Forelimb muscle (tissue), 1 donor: ENCODE data around the gene ZNF90. TPM values are rescaled to one million over a fixed set of nuclear protein-coding genes. Genes with fewer than 3 reads are reported as not detected.
"Not testable (repeated sequence)": the region's sequence is repeated elsewhere in the genome, so short reads cannot be mapped to it uniquely, and the experiment has no call there.

Source experiments
- DNase-seq: peaks from one replicate; pipeline ENCODE4 v3.0.0-alpha.2; 2013; ENCODE audit warnings: low read depth
- polyA plus RNA-seq: library from polyadenylated mRNA; unstranded; fragments of 120-200 nt; gene quantifications from one replicate; pipeline ENCODE4 v1.2.1, GENCODE V29; 2013; ENCODE audit not compliant: insufficient read length

The ZNF90 gene
- polyA plus RNA-seq = 4.2 TPM

GRCh38 chr19:20077791-20078463, at the start of gene ZNF90:
ZNF90 (plus strand) TSS chr19:20078000; CDS start chr19:20078133, 133 bp downstream.
- DNase-seq = peak; percentile 96

DNA sequence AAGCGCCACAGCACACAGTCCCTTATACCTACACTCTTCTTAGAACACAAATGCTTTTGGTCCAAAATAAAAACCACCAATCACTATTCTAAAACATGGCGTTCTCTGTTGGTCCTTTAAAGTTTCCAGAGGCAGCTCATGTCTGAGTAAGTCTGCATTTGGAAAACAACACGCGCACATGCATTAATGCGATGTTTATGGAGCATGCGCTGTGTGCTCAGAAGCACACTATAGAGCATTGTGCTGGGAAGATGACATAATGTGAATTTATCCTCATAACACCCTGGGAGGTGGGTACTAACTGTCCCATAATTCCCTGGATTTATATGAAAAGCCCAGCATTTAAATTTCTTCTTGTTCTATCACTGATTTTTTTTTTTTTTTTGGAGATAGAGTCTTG, 49.2 kb upstream of the ZNF90 start:
- no peak for DNase-seq

DNA sequence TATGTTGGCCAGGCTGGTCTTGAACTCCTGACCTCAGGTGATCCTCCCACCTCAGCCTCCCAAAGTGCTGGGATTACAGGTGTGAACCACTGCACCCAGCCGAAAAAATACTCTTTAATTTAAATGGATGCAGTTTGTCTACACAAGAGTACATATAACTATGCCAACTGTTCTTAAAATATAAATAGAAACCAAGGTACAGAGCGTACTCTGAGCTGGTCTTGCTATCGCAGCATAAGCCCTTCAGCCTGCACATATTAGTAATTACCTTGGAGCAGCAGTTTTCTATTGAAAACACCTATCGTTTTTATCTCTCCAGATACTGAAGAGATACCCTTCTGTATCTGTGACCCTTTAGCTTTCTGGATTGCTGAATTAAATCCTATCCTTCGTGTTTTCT, 41.9 kb upstream of the ZNF90 start:
- no peak for DNase-seq

GRCh38 chr19:20038358-20039202, 39.2 kb upstream of the ZNF90 start:
- no peak for DNase-seq

DNA sequence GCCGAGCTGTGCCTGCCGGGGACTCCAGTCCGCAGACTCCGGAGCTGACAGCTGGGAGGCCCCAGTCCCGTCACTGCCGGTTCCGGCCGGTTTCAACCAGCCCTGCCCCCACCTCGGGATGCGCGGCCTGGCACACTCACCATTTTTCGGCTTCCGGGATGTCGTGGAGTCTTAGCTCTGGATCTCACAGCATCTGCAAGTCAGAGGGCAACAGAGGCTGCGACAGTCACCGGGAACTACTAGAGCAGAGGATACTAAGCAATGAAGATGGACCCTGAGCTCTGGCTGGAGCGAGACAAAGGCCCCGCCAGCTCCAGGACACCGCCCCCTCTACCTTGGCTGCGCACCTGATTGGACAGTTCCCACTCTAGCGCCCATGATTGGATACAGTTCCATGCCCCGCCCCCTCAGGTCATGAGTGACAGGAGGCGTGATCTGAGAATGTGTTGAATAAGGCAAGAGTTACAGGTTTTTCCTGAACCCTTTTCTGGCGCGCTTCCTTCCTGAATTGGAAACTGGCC, 38.5 kb upstream of the ZNF90 start, which contains the start of gene ZNF682:
ZNF682 (minus strand) TSS at position 303 of the 521 bp plus-strand sequence; CDS start at position 143, 160 bp downstream.
- DNase-seq = peak; percentile 88

- no peak for DNase-seq
Observed at GRCh38 chr19:20044663-20045062, 33.1 kb upstream of the ZNF90 start.

DNA sequence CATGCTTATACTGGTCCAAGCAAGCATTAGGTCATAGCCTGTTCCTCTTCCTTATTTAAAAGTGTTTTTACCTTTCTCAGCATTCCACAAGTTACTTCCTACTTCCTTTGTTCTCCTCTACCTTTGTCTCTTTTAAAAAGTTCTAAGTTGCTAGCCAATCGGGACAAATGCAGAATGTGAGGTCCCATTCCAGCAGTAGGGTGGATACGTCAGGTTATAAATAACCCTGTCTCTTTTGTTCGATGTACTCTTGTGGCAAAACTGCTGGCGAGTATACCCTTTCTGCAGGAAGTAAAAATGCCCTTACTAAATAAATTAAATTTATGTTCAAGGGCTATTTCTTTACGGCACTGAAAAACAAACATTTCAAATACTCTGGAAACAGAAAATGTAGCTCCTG, 32.1 kb upstream of the ZNF90 start:
- not testable (repeated sequence) for DNase-seq

DNA sequence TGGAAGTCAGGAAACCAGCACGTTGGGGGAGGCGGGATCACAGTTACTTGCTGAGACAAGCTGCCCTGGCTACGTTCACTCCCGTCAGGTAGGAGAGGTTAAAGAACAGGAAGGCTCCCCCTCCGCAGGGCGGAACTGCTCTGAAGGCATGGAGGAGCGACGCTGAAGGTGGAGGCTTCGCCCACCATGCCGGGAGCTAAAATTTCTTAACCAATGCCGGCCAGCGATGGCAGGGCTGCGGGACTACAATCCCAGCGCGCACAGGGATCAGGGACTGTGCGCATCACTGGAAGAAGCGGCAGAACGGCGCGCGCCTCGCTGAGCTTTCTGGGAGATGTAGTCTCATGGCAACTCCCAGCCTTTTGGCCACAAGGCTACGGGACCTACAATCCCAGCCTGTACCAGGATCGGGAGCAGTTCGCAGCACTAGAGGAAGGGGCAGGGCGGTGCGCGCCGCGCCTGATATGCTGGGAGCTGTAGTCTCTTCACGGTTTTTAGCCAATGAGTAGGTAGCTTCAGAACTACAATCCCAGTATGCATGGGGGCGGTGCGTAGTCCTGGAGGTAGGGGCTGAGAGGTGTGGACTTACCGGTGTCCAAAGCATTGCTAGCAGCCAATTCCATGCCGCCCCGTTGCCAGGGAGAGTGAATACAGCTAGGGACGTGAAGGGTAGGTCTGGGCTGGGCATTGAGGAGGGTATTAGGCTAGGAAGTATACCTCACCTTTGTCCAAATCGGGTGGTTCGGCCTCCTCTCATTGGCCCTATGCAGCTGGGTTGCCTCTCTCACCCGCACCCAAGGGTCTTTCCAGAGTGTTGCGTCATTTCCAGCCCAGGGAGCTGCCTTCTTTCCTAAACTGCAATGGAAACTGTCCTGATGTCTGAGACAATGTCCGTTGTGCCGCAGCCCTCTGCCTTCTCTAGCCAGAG, 25.7 kb upstream of the ZNF90 start:
- peak; percentile 95 for DNase-seq

DNA sequence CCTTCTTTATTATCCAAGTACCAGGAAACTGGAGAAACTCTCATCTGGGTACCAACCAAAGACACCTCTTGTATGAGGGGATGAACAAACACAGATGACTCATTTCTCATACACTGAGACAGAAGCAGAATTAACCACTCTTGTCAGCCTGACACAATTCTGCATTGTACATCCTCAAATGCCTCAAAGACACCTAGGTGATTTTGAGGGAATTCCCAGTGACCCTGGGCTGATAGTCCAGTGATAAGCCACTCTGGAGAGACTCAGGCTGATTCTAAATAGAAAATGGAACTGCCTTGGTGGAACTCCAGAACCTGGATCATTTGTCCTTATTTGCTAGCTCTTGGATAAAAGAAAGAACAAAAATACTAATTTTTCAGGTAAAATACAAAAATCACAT, 19.1 kb upstream of the ZNF90 start:
- not testable (repeated sequence) for DNase-seq

DNA sequence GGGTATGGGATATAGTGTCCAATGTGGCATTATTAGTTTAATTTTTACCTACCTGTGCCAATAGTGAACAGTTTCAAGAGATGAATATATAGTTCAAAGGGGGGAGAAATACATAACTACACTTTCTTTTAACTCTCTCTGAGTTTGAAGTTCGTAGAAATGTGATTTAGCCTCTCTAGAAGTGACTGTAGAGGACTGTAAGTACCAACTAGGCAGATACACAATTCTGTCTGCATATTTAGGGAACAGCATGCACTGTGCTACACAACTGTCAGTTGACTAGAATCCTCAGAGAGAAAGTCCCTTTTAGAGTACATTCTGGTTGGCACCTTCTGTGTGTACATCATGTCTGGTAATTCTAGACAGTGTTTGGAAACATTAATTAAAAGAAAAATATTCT, 17.5 kb upstream of the ZNF90 start:
- DNase-seq = no peak

DNA sequence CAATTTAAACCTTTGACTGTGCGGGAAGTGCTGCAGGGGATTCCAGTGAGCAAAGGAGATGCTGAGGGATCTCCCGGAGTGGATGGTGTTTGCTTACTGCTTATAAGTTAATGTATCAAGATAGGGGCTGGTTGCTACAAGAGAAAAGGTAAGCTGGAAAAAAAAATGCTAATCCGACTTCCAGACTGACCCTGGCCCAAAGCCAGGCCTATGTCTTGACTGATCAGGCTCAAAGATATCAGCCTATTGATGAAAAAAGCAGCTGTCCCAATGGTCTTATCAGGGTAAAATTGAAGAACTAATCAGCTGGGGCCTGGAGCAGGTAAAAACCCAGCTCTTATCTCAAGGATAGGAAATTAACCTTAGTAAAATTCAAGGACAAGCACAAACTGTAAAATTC, 10.9 kb upstream of the ZNF90 start:
- DNase-seq = no peak

DNA sequence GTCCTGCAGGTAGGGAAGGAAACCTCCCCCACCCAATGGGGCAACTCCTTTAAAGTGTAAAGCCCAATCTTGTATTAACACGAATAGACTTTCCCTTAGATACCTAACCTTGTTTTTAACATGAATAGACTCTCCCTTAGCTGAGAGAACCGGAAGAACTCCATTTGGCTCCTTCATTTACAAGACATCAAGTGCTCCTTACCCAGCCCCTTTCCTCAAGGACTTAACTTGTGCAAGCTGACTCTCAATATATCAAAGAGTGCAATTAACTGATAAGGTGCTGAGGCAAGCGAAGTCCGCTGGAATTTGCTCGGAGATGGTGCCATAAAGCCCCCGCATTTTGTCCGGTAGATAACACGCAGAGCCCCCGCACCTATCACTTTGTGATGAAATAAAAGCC, 9.9 kb upstream of the ZNF90 start:
- no peak for DNase-seq

DNA sequence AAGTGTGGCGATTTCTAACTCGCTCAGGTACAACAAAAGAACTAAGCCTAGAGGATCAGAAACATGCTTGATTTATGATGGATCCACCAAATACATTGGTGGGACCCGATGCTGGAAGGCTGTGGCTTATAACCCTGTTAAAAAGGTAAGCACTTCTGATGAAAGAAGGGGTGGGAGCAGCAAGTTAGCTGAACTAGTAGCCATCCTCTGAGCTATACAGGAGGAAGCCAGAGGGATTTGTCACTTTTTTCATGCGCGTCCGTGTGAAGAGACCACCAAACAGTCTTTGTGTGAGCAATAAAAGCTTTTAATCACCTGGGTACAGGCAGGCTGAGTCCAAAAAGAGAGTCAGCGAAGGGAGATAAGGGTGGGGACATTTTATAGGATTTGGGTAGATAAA, 9.2 kb upstream of the ZNF90 start:
- not testable (repeated sequence) for DNase-seq

GRCh38 chr19:20070691-20071090, 7.1 kb upstream of the ZNF90 start:
- DNase-seq = no peak

- no peak for DNase-seq
Observed at GRCh38 chr19:20072936-20073335, 4.9 kb upstream of the ZNF90 start.

GRCh38 chr19:20078581-20079031, 806 bp downstream of the ZNF90 start:
- DNase-seq = no peak

DNA sequence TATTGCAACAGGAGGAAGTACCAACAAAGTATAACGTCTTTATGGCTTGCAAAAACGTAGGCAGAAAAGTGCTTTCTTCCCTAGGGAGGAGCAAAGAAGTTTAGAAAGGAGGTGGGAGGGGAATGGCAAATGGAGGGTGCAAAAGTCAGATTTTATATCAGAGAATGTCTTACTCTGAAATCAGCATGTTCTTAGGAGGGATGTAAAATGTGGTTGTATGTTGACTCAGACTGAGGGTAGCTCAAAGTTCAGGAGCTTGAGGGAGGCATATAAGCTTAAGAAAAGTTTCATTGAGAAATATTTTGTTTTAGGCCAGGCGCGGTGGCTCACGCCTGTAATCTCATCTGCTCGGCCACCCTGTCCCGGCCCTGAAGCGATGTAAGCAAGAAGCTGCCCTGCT, 1.7 kb downstream of the ZNF90 start:
- no peak for DNase-seq

- no peak for DNase-seq
Observed at GRCh38 chr19:20080656-20081055, 2.9 kb downstream of the ZNF90 start.

- DNase-seq = not testable (repeated sequence)
Observed at GRCh38 chr19:20082232-20082833, 4.5 kb downstream of the ZNF90 start.

DNA sequence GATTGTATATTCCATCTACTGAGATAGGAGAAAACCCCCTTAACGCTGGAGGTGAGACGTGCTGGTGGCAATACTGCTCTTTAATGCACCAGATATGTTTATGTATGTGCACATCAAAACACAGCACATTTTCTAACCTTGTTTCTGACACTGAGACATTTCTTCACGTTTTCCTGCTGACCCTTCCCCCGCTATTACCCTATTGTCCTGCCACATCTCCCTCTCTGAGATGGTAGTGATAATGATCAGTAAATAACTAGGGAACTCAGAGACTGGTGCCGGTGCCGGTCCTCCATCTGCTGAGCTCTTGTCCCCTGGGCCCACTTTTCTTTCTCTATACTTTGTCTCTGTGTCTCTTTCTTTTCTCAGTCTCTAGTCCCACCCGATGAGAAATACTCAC, 5.1 kb downstream of the ZNF90 start:
- DNase-seq = not testable (repeated sequence)

DNA sequence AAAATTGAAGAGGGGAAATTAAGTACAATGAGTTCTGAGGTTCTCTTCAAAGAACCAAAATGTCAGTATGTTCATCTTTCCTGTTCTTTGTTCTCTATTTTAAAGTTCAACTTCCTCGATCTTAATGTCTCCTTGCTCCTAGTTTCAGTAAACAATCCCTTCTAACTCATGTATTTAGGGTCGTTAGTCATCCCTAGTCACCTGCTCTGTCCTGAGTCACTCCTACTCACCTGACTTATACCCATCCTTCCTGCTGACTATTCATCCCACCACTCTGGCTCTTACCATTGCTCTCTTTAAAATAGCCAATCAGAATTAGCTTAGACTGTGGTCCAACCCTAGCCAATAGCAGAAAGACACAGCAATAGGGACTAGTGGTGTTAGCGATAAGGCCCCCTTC, 24.3 kb downstream of the ZNF90 start:
- no peak for DNase-seq
